ENCODE results near the gene ETHE1. TPM values are rescaled to one million over a fixed set of nuclear protein-coding genes. Genes with fewer than 3 reads are reported as not detected.

Gene ETHE1
- total RNA-seq, 1 donor from 2014 or later = 16.3 TPM

Other genes starting within 250 kb of the ETHE1 start
- gene CD177, start 173.5 kb downstream of the ETHE1 start, total RNA-seq = not detected in 2 replicates
- not detected in 2 replicates for gene TEX101, start 112.3 kb downstream of the ETHE1 start, total RNA-seq
- gene LYPD3, start 61.6 kb downstream of the ETHE1 start, total RNA-seq = 0.24 TPM in 1 of 2 replicates, not detected in the other
- gene PHLDB3, start 22.5 kb downstream of the ETHE1 start, total RNA-seq = 32.2 and 34.5 TPM in 2 replicates
- gene ZNF575, start 6.0 kb upstream of the ETHE1 start, total RNA-seq = 1.9 and 3.4 TPM in 2 replicates
- 31.9 and 34.5 TPM in 2 replicates for gene XRCC1, start 48.3 kb upstream of the ETHE1 start, total RNA-seq
- 1.9 and 2.1 TPM in 2 replicates for gene PINLYP, start 48.6 kb upstream of the ETHE1 start, total RNA-seq
- 13.1 and 14.1 TPM in 2 replicates for gene IRGQ, start 68.9 kb upstream of the ETHE1 start, total RNA-seq
- 14.5 and 17.3 TPM in 2 replicates for gene ZNF576, start 69.4 kb upstream of the ETHE1 start, total RNA-seq
- 0.29 and 0.42 TPM in 2 replicates for gene SRRM5, start 84.9 kb upstream of the ETHE1 start, total RNA-seq
- 26.2 and 29.1 TPM in 2 replicates for gene ZNF428, start 92.4 kb upstream of the ETHE1 start, total RNA-seq
- gene CADM4, start 112.6 kb upstream of the ETHE1 start, total RNA-seq = 0.95 TPM in 1 of 2 replicates, not detected in the other
- gene PLAUR, start 143.0 kb upstream of the ETHE1 start, total RNA-seq = 0.66 and 0.71 TPM in 2 replicates
- gene IRGC, start 188.9 kb upstream of the ETHE1 start, total RNA-seq = not detected in 2 replicates
- 91.2 and 105 TPM in 2 replicates for gene SMG9, start 227.8 kb upstream of the ETHE1 start, total RNA-seq